GM03348 (cell line): ENCODE results near the gene BBLN.

ENCODE experiments used
- DNase-seq: peaks from one replicate; pipeline ENCODE4 v3.0.0; 2012; ENCODE audit warnings: low spot score

Gene BBLN

GRCh38 chr9:128145536-128145935 is 14.5 kb upstream of the BBLN start:
- DNase-seq, result no peak

- no peak for DNase-seq
These were observed 14.1 kb upstream of the BBLN start for GRCh38 chr9:128145951-128146351.

- DNase-seq, result no peak
These were observed 13.4 kb upstream of the BBLN start for GRCh38 chr9:128146591-128147120.

- DNase-seq, result no peak
These were observed 11.5 kb upstream of the BBLN start for GRCh38 chr9:128148509-128149000.

GRCh38 chr9:128149001-128149701 is 10.9 kb upstream of the BBLN start, which contains the start of gene LCN2:
Gene LCN2, plus strand, starts transcription at chr9:128149453. Its CDS starts 73 bp downstream, at chr9:128149526.
- no peak for DNase-seq

DNA sequence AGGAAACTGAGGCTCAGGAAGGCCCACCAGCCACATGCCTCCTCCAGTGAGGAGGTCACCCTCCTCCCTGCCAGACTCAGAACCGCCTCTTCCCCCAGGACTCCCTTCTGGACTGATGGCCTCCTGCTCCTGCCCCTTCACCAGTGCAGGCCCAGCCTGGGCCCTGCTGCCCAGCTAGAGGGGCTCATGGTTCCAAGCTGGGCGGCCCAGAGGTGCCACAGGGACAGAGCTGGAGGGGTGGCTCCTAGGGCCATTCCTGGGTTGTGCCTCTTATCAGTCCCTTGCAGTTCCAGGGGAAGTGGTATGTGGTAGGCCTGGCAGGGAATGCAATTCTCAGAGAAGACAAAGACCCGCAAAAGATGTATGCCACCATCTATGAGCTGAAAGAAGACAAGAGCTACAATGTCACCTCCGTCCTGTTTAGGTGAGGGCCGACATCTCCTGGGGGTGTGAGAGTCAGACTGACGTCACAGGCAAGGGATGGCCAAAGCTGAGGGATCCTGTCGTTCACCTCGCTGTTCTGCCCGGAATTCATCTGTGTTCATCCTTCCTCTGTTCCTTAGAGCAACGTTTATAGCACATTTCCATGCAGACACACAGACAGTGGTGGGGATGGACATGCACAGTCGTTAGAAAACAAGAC is 10.0 kb upstream of the BBLN start:
- DNase-seq, result no peak

GRCh38 chr9:128150594-128151308 is 9.3 kb upstream of the BBLN start:
- DNase-seq, result no peak

DNA sequence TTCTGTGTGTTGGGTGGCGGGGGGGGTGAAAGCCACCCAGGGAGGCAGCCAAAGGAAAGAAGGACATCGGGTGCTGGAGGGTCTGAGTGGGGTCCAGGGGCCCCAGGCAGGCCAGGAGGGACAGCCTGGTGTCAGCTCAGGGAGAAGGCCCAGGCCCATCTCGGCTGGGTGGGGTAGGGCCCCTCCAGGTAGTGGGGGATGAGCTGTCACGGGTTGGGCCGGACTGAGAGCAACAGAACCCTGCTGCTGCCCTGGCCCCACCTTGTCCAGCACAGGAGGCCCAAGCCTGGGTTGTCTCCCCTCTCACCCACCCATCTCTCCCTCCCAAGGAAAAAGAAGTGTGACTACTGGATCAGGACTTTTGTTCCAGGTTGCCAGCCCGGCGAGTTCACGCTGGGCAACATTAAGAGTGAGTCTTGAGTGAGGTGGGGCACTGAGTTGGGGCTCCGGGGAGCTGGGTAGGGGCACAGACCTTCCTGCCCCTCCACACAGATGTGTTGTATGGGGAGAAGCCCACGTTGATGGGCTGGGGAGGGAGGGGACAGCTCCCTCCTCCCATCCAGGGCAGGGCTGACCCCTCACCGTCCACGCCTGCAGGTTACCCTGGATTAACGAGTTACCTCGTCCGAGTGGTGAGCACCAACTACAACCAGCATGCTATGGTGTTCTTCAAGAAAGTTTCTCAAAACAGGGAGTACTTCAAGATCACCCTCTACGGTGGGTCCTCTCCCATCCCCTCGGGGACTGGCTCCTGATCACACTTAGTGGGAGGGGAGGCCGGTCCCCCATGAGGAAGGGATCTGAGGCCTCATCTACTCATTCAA is 8.5 kb upstream of the BBLN start:
- DNase-seq, result no peak

DNA sequence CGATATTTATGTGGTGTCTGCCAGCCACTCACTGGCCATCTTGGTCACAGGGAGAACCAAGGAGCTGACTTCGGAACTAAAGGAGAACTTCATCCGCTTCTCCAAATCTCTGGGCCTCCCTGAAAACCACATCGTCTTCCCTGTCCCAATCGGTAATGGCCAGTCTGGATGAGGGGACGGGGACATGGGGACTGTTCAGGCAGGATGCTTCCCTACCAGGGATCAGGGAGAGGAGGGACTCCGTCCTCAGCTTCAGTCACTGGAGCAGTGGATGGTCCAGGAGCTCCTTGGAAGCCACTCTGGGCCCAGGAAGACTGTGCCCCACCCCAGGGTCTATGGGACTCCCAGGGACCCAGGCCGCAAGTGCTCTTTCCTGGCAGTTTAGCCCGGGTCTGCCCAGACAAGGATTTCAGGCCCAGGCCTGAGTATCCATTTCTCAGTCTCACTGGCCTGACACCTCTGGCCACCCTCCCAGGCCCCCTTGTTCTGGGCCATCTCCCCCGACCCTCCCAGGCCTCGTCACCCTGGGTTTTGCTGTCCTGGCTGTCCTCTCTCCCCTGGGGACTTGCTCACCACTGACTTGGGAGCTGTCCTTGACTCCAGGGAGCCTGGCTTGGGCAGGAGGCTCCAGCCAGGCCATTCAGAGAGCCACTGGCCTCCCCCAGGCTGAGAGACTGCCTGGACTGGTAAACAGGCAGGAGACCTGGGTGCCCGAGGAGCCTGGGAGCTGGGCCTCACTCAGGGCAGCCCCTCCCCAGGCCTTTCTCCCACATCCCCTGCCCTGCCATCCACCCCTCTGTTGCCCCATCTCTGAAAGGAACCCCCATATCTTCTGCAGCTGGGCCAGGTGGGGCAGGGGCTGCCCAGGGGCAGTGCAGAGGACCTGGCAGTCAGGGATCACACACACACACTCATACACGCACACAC is 7.7 kb upstream of the BBLN start:
- no peak for DNase-seq

- DNase-seq, result no peak
These were observed 6.8 kb upstream of the BBLN start for GRCh38 chr9:128153060-128153946.

DNA sequence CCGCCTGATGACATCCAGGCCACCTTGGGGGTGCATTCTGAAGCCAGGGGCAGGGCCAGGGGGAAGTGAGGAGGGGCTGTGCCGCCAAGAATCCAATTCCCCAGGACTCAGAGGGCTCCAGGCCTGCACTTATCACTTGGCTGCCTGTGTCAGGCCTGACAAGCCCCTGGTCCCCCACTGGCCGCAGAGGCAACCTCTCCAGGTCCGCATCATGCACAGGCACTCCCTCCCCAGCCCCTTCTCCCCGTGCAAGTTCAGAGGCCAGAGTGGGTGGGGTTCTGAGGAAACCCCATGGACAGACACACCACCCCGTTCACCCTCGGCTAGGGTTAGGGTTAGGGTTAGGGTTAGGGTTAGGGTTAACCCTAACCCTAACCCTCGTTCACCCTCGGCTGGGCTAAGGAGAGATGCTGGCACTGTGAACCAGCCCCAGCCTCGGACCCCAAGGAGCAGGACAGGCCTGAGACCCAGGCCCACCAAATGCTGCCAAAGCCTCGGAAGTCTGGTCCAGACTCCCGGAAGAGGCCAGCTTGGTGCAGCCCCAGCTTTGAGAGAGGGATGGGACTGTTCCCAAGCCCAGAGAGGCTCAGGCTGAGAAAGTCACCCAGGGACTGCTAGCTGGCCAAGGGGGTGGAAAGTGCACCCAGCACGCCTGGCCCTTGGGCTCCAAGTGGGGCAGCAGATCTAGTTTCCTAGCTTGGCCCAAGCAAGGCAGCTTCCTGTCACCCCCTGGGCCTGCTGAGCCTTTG is 5.9 kb upstream of the BBLN start:
- no peak for DNase-seq

DNA sequence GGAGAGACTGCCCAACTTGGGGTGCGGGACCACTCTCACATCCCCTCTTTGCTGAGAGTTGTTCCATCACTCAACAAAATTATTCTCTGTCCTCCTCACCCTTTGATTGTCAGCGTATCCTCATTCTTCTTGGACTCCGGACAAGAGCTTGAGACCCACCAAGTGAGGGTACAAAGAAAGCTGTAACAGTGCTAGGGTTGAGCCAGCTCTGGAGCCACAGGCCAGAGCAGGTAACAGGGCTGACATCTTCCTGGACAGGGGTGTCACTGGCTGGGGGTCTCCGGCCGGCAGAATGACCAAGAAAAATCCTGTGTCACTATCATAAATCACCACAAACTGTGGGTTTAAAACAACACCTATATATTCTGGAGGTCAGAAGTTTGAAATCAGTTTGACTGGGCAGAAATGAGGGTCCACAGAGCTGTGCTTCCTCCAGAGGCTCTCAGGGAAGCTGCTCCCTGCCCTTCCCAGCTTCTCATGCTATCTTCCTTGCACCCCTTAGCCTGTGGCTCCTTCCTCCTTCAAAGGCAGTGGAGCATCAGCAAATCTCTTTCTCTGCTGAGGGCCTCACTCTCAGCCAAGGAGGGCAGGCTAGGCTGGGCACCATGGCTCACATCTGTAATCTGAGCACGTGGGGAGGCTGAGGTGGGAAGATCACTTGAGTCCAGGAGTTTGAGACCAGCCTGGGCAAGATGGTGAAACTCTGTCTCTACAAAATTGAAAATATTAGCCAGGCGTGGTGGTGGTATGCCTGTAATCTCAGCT is 4.1 kb upstream of the BBLN start:
- no peak for DNase-seq

DNA sequence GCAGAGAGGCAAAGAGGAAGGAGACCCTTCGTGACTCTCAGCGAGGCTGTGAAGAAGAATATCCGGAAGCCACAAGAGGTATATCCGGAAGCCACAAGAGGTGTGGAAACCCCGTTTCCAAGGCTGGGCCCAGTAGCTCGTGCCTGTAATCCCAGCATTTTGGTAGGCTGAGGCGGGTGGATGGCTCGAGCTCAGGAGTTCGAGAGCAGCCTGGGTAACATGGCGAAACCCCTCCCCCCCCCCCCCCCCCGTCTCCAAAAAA is 612 bp upstream of the BBLN start:
- DNase-seq, result no peak

- DNase-seq, result peak; percentile 60
These were observed 530 bp downstream of the BBLN start for GRCh38 chr9:128160603-128160987.

- no peak for DNase-seq
These were observed 1.3 kb downstream of the BBLN start for GRCh38 chr9:128161215-128161902.

GRCh38 chr9:128162215-128163026 is 2.4 kb downstream of the BBLN start:
- peak; percentile 60 for DNase-seq

GRCh38 chr9:128163027-128163515 is 3.0 kb downstream of the BBLN start:
- no peak for DNase-seq
